OCI-LY7 (cell line): Measurements from ENCODE around the gene ADRA2B. TPM values are rescaled to one million over a fixed set of nuclear protein-coding genes. Genes with fewer than 3 reads are reported as not detected.

Experiments used
- BruUV-seq: library from RNA; stranded (reverse); fragments of 400-500 nt; replicated peaks from 2 replicates; lab custom pipeline; 2021; lab: Mats Ljungman, UMichigan
- CTCF ChIA-PET: fragments of 300-600 bp; sonication (Branson Sonifier 250); formaldehyde crosslinking; loops from one replicate; lab custom pipeline; 2022; ENCODE audit warnings: antibody characterized with exemption; ENCODE audit not compliant: unreplicated experiment; lab: Charles Lee
- POLR2A ChIA-PET: fragments of 300-600 bp; sonication (Branson Sonifier 250); formaldehyde crosslinking; loops from one replicate; lab custom pipeline; 2022; ENCODE audit warnings: antibody characterized with exemption; lab: Charles Lee
- DNase-seq: peaks from one replicate; pipeline ENCODE4 v3.0.0-alpha.2; 2015; ENCODE audit warnings: low spot score
- H2AFZ ChIP-seq: fragments of 200-600 bp; sonication (generic), shearing (Covaris generic); 2 replicates; pipeline ENCODE4 v1.6.1; 2014; ENCODE audit warnings: mild to moderate bottlenecking, antibody characterized with exemption, low read length, moderate library complexity
- H3K27ac ChIP-seq: fragments of 200-600 bp; sonication (generic); 2 replicates; pipeline ENCODE4 v1.5.1; 2014; ENCODE audit warnings: mixed run types, low read depth, mild to moderate bottlenecking, moderate library complexity, low read length, inconsistent platforms; ENCODE audit not compliant: poor library complexity, severe bottlenecking
- H3K36me3 ChIP-seq: fragments of 200-600 bp; sonication (generic); 2 replicates; pipeline ENCODE4 v1.6.1; 2014; ENCODE audit warnings: mild to moderate bottlenecking, antibody characterized with exemption, low read length, moderate library complexity, mixed read lengths; ENCODE audit not compliant: insufficient read depth
- H3K4me1 ChIP-seq: fragments of 200-600 bp; sonication (generic); 2 replicates; pipeline ENCODE4 v1.5.1; 2014; ENCODE audit warnings: mild to moderate bottlenecking, low read length; ENCODE audit not compliant: insufficient read depth, poor library complexity, severe bottlenecking
- H3K4me2 ChIP-seq: fragments of 200-600 bp; sonication (generic); 2 replicates; pipeline ENCODE4 v1.6.1; 2014; ENCODE audit warnings: mild to moderate bottlenecking, low read length
- H3K4me3 ChIP-seq: fragments of 200-600 bp; sonication (generic); 2 replicates; pipeline ENCODE4 v1.5.1; 2014; ENCODE audit warnings: mild to moderate bottlenecking, low read depth, low read length; ENCODE audit not compliant: poor library complexity, severe bottlenecking
- H3K79me2 ChIP-seq: fragments of 200-600 bp; sonication (generic); 2 replicates; pipeline ENCODE4 v1.6.1; 2016; ENCODE audit warnings: low read depth, mild to moderate bottlenecking, low read length, moderate library complexity, mixed read lengths; ENCODE audit not compliant: insufficient read depth
- H3K9me2 ChIP-seq: fragments of 200-600 bp; sonication (generic); 2 replicates; pipeline ENCODE4 v1.6.1; 2016; ENCODE audit warnings: mild to moderate bottlenecking, low read length, mixed read lengths; ENCODE audit not compliant: insufficient read depth
- H3K9me3 ChIP-seq: fragments of 200-600 bp; sonication (generic); 2 replicates; pipeline ENCODE4 v1.6.1; 2014; ENCODE audit warnings: mild to moderate bottlenecking, mixed run types, low read length, mixed read lengths
- H4K20me1 ChIP-seq: fragments of 200-600 bp; sonication (generic); 2 replicates; pipeline ENCODE4 v1.6.1; 2014; ENCODE audit warnings: mild to moderate bottlenecking, antibody characterized with exemption, low read length, moderate library complexity, mixed read lengths; ENCODE audit not compliant: insufficient read depth
- EZH2phosphoT487 ChIP-seq: fragments of 200-600 bp; sonication (generic); IDR thresholded peaks from 2 replicates; pipeline ENCODE4 v1.6.1; 2018; ENCODE audit warnings: low read depth, borderline replicate concordance, mild to moderate bottlenecking, mixed run types, antibody characterized with exemption, low read length, moderate library complexity, mixed read lengths
- intact Hi-C: fragments of 100-400 bp; cut with micrococcal nuclease; formaldehyde crosslinking; loops from one replicate; pipeline ENCODE4 v1.10.0; 2022; ENCODE audit not compliant: unreplicated experiment
- total RNA-seq, 2 experiments: library from RNA; depleted of rRNA in 1 of 2; stranded (reverse); fragments of >200 nt in 1 of 2; shearing (Covaris generic) in 1 of 2; gene quantifications; 2 replicates each; pipeline ENCODE4 v1.2.3, GENCODE V29; 2014 to 2022
- TF ChIP-seq, protein P1 (sequence below): fragments of 200-600 bp; sonication (generic); conservative IDR thresholded peaks from 2 replicates; pipeline ENCODE4 v1.5.1; 2014; ENCODE audit warnings: mild to moderate bottlenecking, antibody characterized with exemption, low read length, moderate library complexity, mixed read lengths

Gene ADRA2B
- total RNA-seq, 2 experiments from 2014 or later: 0.06 to 0.11 TPM

- ChIA-PET CTCF (no interaction called here), POLR2A (no interaction called here)
- no TSS peak for BruUV-seq
Observed at GRCh38 chr2:96075199-96075771, 41.1 kb downstream of the ADRA2B start.

DNA sequence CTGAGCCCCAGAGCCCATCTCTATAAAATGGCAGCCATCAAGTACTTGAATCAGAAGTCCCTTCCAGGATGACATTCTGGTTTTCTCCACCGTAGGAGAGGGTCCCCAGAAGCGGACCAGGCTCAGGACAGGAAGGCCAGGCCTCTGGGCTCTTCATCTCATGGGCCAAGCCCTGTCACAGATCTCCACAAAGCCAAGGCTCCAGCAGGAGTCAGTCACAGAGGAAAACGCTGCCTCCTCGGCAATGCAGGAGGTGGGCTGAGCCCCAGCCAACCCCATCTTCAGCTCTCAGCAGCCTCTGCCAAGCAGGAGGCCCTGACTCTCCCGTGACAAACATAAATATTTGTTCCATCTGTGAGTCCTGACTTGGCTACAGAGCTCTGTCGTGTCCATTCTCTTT lies 42.2 kb downstream of the ADRA2B start:
- BruUV-seq: no TSS peak
- DNase-seq: no peak

More at GRCh38 chr2:96075199-96075771, 41.1 kb downstream of the ADRA2B start:
- H3K9me3 ChIP-seq: 0 out of 2 replicates have a peak, but pooled peaks cover 4% of the 10 kb centered on the region
- intact Hi-C loops: no loop called here
- no peaks in the 10 kb centered on the region for H3K4me1 ChIP-seq
- TF ChIP-seq, protein P1, sequence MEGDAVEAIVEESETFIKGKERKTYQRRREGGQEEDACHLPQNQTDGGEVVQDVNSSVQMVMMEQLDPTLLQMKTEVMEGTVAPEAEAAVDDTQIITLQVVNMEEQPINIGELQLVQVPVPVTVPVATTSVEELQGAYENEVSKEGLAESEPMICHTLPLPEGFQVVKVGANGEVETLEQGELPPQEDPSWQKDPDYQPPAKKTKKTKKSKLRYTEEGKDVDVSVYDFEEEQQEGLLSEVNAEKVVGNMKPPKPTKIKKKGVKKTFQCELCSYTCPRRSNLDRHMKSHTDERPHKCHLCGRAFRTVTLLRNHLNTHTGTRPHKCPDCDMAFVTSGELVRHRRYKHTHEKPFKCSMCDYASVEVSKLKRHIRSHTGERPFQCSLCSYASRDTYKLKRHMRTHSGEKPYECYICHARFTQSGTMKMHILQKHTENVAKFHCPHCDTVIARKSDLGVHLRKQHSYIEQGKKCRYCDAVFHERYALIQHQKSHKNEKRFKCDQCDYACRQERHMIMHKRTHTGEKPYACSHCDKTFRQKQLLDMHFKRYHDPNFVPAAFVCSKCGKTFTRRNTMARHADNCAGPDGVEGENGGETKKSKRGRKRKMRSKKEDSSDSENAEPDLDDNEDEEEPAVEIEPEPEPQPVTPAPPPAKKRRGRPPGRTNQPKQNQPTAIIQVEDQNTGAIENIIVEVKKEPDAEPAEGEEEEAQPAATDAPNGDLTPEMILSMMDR: no peak
- no peak for TF ChIP-seq EZH2phosphoT487
- no peak for DNase-seq
- H3K79me2 ChIP-seq: no peaks in the 10 kb centered on the region
- H4K20me1 ChIP-seq: no peaks in the 10 kb centered on the region
- H2AFZ ChIP-seq: no peak overlapping the region
- no peak overlapping the region for H3K27ac ChIP-seq
- H3K36me3 ChIP-seq: no peaks in the 10 kb centered on the region
- no peaks in the 10 kb centered on the region for H3K9me2 ChIP-seq
- H3K4me2 ChIP-seq: no peak overlapping the region
- no peak overlapping the region for H3K4me3 ChIP-seq

More for the DNA sequence above, 42.2 kb downstream of the ADRA2B start:
- ChIA-PET CTCF (no interaction called here), POLR2A (no interaction called here)
- Histone ChIP-seq H3K4me1 (no peaks in the 10 kb centered on the region), H3K79me2 (no peaks in the 10 kb centered on the region), H3K4me2 (no peak overlapping the region), H3K27ac (no peak overlapping the region), H3K36me3 (no peaks in the 10 kb centered on the region), H4K20me1 (no peaks in the 10 kb centered on the region), H3K4me3 (no peak overlapping the region), H3K9me3 (0 out of 2 replicates have a peak, but pooled peaks cover 4% of the 10 kb centered on the region), H3K9me2 (no peaks in the 10 kb centered on the region), H2AFZ (no peak overlapping the region)
- no peak for TF ChIP-seq EZH2phosphoT487
- TF ChIP-seq, protein P1: no peak
- intact Hi-C loops: no loop called here
